ENCODE data around the gene STEAP2. TPM values are rescaled to one million over a fixed set of nuclear protein-coding genes. Genes with fewer than 3 reads are reported as not detected.
"Not testable (repeated sequence)": the region's sequence is repeated elsewhere in the genome, so short reads cannot be mapped to it uniquely, and the experiment has no call there.

The STEAP2 gene
- total RNA-seq, 2 experiments from 2014 or later = not detected

DNA sequence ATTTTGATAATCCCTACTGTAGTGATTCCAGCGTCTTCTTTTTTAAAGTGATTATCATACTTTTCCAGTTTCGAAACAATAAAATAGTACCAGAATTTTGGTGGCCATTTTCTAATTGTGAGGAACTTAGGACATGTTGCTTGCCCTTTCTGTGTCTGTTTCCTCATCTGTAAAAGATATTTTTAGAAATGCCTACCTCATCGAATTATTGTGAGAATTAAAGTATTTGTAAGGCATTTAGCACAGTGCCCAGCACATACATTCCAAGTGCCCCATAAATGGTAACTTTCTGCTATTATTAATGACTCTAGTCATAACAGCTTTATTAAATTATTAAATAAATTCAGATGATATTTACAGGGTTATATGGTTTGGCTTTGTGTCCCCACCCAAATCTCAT, 37.2 kb downstream of the STEAP2 start:
- Mint-ChIP-seq H3K27ac (no peak overlapping the region), H3K4me1 (peaks cover 20% of the 10 kb centered on the region), H3K27me3 (peaks cover 52% of the 10 kb centered on the region)

DNA sequence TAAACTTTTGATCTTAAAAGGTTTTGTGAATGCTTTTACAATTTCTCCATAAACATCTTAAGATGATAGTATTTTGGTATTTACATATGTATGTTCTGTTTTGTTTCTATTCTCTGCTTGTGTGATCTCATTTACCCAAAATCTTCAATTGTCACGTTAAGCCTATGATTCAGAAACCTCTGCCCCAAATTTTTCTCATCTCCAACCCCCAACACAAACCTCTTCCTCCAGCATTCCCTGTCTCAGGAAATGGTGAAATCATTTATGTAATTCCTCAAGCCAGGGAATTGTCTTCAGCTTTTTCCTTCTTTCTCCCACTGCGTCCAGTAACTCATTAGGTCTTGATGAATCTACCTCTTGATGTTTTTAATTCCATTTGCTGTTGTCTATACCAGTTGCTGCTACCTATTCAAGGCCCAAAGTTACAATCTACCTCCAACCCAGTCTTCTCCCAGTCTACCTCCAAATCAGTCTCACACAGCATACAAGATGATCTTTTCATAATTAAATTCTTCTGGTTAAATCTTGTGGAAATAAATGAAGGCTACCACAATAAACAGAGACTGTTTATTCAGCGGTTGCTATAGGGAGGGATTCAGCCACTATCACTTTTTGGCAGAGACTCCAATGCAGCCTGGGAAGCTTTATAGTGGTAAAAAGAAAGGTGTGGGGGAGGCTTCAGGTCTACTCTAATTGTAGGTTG, 39.2 kb downstream of the STEAP2 start:
- Mint-ChIP-seq H3K4me1 (peaks cover 3% of the 10 kb centered on the region), H3K4me3 (no peak overlapping the region), H3K27ac (no peak overlapping the region), H3K9me3 (ENCODE audit: low read depth) (no peaks in the 10 kb centered on the region), H3K27me3 (peaks cover 41% of the 10 kb centered on the region), H3K36me3 (no peaks in the 10 kb centered on the region)
- CTCF ChIA-PET = no interaction called here
- no peak for DNase-seq
- no peak for ATAC-seq

More for the DNA sequence above, 37.2 kb downstream of the STEAP2 start:
- ATAC-seq = no peak
- no peak for DNase-seq
- Mint-ChIP-seq H3K9me3 (ENCODE audit: low read depth) (no peaks in the 10 kb centered on the region), H3K36me3 (no peaks in the 10 kb centered on the region), H3K4me3 (no peak overlapping the region)
- CTCF ChIA-PET = no interaction called here

DNA sequence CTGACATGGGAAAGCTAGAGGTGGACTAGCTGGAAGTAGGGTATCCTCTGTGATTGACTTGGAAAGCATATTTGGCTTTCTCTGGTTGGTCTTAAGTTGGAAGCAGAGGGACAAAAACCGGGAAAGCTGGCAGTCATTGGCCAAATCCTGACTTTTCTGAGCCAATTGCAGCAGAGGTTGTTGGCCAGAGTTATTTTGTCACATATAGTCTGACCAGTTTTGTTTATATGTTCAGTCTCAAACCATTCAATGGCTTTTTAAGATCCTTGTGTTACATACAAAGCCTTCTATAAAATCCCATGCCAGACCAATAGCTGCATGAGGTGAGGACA, 39.7 kb downstream of the STEAP2 start:
- Mint-ChIP-seq H3K27ac (no peak overlapping the region), H3K9me3 (ENCODE audit: low read depth) (no peaks in the 10 kb centered on the region), H3K36me3 (no peaks in the 10 kb centered on the region), H3K4me3 (no peak overlapping the region), H3K27me3 (peaks cover 36% of the 10 kb centered on the region), H3K4me1 (no peaks in the 10 kb centered on the region)
- ATAC-seq (no peak), DNase-seq (no peak)
- CTCF ChIA-PET = no interaction called here

- H3K4me3 Mint-ChIP-seq; H3K4me1 Mint-ChIP-seq; H3K9me3 Mint-ChIP-seq (ENCODE audit: low read depth); H3K27ac Mint-ChIP-seq; H3K36me3 Mint-ChIP-seq; ATAC-seq; DNase-seq; CTCF ChIA-PET: not testable (repeated sequence)
- peaks cover 22% of the 10 kb centered on the region for H3K27me3 Mint-ChIP-seq
Measured at GRCh38 chr7:90256011-90256410, 44.5 kb downstream of the STEAP2 start.

DNA sequence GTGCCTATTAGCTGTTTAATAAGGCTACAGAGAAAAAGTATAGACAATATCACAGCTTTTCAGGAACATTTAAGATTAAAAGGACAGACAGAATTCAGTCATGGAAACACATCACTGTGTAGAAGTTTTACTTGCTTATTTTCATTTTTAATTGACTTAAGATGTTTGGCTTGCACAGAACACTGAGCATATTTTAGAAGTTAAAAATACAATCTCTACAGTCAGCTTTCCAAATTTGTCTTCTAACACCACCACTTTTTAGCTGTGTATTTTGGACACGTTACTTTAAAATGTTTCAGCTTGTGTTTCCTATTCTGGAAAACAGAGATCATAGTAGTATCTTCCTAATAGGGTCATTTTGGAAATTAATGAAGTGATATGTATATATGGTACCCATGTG, 45.2 kb downstream of the STEAP2 start:
- no peaks in the 10 kb centered on the region for H3K4me1 Mint-ChIP-seq
- H3K9me3 Mint-ChIP-seq (ENCODE audit: low read depth) = no peaks in the 10 kb centered on the region
- no peaks in the 10 kb centered on the region for H3K36me3 Mint-ChIP-seq
- no peak overlapping the region for H3K27ac Mint-ChIP-seq
- H3K27me3 Mint-ChIP-seq = peaks cover 20% of the 10 kb centered on the region
- DNase-seq (no peak), ATAC-seq (no peak)
- CTCF ChIA-PET = interaction anchor here (1.4 to 1.5 kb wide), 2 partner anchors 103 to 173 kb away, joined by 3 to 7 read pairs; partner anchors contain the start of gene STEAP1
- no peak overlapping the region for H3K4me3 Mint-ChIP-seq

GRCh38 chr7:90261441-90261840, 49.9 kb downstream of the STEAP2 start:
- Mint-ChIP-seq H3K27ac (no peak overlapping the region), H3K4me3 (no peak overlapping the region), H3K27me3 (peaks cover 13% of the 10 kb centered on the region), H3K36me3 (no peaks in the 10 kb centered on the region), H3K9me3 (ENCODE audit: low read depth) (no peaks in the 10 kb centered on the region), H3K4me1 (no peaks in the 10 kb centered on the region)
- CTCF ChIA-PET = interaction anchor here (1.0 to 1.1 kb wide), 2 partner anchors 16 to 85 kb away, joined by 3 read pairs; partner anchors contain the start of gene GTPBP10
- DNase-seq (no peak), ATAC-seq (no peak)

GRCh38 chr7:90262438-90262837, 50.9 kb downstream of the STEAP2 start:
- ATAC-seq = no peak
- DNase-seq = no peak
- Mint-ChIP-seq H3K9me3 (ENCODE audit: low read depth) (no peaks in the 10 kb centered on the region), H3K27me3 (peaks cover 14% of the 10 kb centered on the region), H3K36me3 (no peaks in the 10 kb centered on the region), H3K4me1 (no peaks in the 10 kb centered on the region), H3K27ac (no peak overlapping the region), H3K4me3 (no peak overlapping the region)
- CTCF ChIA-PET = no interaction called here

GRCh38 chr7:90266808-90267207, 55.3 kb downstream of the STEAP2 start:
- Mint-ChIP-seq H3K4me1 (no peaks in the 10 kb centered on the region), H3K9me3 (ENCODE audit: low read depth) (no peaks in the 10 kb centered on the region), H3K27ac (no peak overlapping the region), H3K4me3 (no peak overlapping the region), H3K36me3 (no peaks in the 10 kb centered on the region), H3K27me3 (peaks cover 9% of the 10 kb centered on the region)
- ATAC-seq (no peak), DNase-seq (no peak)
- CTCF ChIA-PET = interaction anchor here (1.0 kb wide), 1 partner anchor 113 kb away, joined by 6 read pairs; no protein-coding TSS in a partner anchor

DNA sequence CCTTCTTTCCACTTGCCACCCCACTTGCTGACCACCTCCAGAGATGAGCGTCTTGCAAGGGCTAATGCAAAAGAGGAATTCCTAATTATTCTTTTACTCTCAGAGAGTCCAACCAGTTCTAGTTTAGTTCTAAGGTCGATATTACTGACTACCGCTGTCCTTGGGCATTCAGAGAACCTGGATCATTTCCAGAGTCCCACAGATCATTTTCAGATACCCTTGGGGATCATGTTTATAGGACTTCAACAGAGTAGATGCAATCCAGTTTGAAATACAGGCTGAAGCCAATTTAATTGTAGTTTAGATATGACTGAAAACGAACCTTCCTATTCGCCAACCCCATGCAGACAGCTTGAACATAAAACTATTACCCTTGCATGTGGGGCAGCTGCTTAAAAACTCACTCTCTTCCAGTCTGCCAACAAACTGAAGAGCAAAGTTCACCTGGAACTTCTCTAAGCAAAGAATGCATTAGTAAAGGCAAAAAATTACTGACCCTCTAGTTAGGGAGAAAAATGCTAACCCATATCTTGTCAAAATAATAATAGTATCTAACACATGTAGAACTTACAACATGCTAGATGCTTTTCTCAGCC, 55.8 kb downstream of the STEAP2 start:
- DNase-seq = no peak
- no peak overlapping the region for H3K4me3 Mint-ChIP-seq
- no peaks in the 10 kb centered on the region for H3K4me1 Mint-ChIP-seq
- H3K36me3 Mint-ChIP-seq = no peaks in the 10 kb centered on the region
- no peaks in the 10 kb centered on the region for H3K9me3 Mint-ChIP-seq (ENCODE audit: low read depth)
- CTCF ChIA-PET = interaction anchor here (1.0 to 1.3 kb wide), 3 partner anchors 90 to 161 kb away, joined by 3 read pairs; partner anchors contain the start of gene STEAP1
- H3K27me3 Mint-ChIP-seq = peaks cover 11% of the 10 kb centered on the region
- no peak overlapping the region for H3K27ac Mint-ChIP-seq
- ATAC-seq = no peak

DNA sequence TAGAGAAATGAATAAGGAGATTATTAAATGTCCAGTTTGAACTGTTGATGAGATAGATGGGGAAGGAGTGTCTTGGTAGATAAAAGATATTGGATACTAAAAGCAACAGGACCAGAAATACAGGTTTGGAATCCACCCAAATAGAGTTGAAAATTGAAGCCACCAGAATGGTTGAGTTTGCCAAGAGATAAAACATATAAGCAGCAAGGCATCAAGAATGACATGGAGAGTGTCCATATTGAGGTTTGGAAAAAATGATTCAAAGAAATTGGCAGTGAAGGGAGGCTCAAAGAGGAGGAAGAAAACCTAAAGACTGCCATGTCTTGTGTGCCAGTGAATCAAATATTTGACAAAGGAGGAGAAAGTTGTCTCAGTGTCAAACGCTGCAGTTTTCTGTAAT, 57.6 kb downstream of the STEAP2 start:
- CTCF ChIA-PET = no interaction called here
- H3K27me3 Mint-ChIP-seq = peaks cover 16% of the 10 kb centered on the region
- no peak overlapping the region for H3K27ac Mint-ChIP-seq
- ATAC-seq = no peak
- no peak for DNase-seq
- H3K9me3 Mint-ChIP-seq (ENCODE audit: low read depth) = no peaks in the 10 kb centered on the region
- no peaks in the 10 kb centered on the region for H3K36me3 Mint-ChIP-seq
- no peak overlapping the region for H3K4me3 Mint-ChIP-seq
- no peaks in the 10 kb centered on the region for H3K4me1 Mint-ChIP-seq

- H3K27me3 Mint-ChIP-seq = peaks cover 13% of the 10 kb centered on the region
- H3K36me3 Mint-ChIP-seq = no peaks in the 10 kb centered on the region
- DNase-seq = no peak
- CTCF ChIA-PET = no interaction called here
- no peaks in the 10 kb centered on the region for H3K4me1 Mint-ChIP-seq
- ATAC-seq = no peak
- H3K27ac Mint-ChIP-seq = no peak overlapping the region
- H3K9me3 Mint-ChIP-seq (ENCODE audit: low read depth) = no peaks in the 10 kb centered on the region
- H3K4me3 Mint-ChIP-seq = no peak overlapping the region
Measured at GRCh38 chr7:90270431-90271178, 59.1 kb downstream of the STEAP2 start.

DNA sequence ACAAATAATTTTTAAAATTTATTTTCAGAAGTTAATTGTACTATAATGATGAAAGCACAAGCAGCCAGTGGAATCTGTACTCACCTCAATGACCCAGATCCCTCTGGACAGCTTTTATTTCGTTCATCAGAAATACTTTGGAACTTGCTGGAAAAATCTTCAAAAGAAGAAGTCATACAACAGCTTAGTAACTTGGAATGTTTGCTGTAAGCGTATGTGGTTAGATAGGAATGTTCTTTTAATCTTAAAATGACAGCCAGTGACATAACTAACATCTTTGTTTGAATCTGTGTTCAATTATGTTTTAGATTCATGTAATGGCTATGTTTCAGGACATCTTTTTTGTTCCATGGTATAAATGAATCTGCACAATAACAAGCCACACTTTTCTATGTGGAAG, 60.2 kb downstream of the STEAP2 start:
- Mint-ChIP-seq H3K36me3 (no peaks in the 10 kb centered on the region), H3K4me3 (no peak overlapping the region), H3K27ac (no peak overlapping the region), H3K9me3 (ENCODE audit: low read depth) (no peaks in the 10 kb centered on the region), H3K4me1 (no peaks in the 10 kb centered on the region), H3K27me3 (peaks cover 13% of the 10 kb centered on the region)
- CTCF ChIA-PET = no interaction called here
- no peak for DNase-seq
- ATAC-seq = no peak

DNA sequence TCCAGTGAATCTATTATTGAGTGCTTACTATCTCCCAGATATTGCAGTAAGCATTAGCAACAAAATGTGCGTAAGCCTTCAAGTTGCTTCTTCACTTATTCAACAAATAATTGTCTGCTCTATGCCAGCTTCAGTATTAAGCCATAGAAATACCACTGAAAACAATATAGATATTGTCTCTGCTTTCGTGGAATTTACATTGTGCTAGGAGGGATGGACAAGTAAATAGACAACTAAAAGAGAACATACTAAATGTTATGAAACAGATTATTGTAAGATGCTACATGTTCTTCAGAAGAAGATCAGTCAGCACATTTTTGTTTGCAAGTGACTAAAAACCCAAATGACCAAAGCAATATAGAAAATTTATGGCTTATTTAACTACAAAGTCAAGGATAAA, 60.7 kb downstream of the STEAP2 start:
- H3K27ac Mint-ChIP-seq = no peak overlapping the region

DNA sequence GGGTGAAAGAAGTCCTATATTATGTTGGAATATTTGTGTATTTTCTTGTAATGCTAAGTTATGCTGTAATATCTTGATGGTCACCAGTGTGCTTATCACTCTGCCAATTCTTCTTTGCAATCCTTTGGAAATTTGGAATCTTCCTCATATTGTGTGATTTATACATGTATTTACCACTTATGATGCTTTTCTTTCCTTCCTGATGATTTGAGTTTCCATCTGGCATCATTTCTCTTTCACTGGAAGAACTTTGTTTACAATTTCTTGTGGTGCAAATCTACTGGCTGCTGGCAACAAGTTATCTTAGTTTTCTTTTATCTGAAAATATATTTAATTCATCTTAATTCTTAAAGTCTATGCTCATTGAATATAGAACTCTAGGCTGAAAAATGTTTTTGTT, 62.6 kb downstream of the STEAP2 start:
- no peak overlapping the region for H3K27ac Mint-ChIP-seq
- H3K36me3 Mint-ChIP-seq = no peaks in the 10 kb centered on the region
- no peak overlapping the region for H3K4me3 Mint-ChIP-seq
- CTCF ChIA-PET = no interaction called here
- ATAC-seq (no peak), DNase-seq (no peak)
- H3K4me1 Mint-ChIP-seq = no peaks in the 10 kb centered on the region
- peaks cover 11% of the 10 kb centered on the region for H3K27me3 Mint-ChIP-seq
- H3K9me3 Mint-ChIP-seq (ENCODE audit: low read depth) = no peaks in the 10 kb centered on the region

More for the DNA sequence above, 60.7 kb downstream of the STEAP2 start:
- no peak overlapping the region for H3K4me3 Mint-ChIP-seq
- no peaks in the 10 kb centered on the region for H3K36me3 Mint-ChIP-seq
- CTCF ChIA-PET = no interaction called here
- H3K27me3 Mint-ChIP-seq = peaks cover 11% of the 10 kb centered on the region
- H3K4me1 Mint-ChIP-seq = no peaks in the 10 kb centered on the region
- DNase-seq (no peak), ATAC-seq (no peak)
- no peaks in the 10 kb centered on the region for H3K9me3 Mint-ChIP-seq (ENCODE audit: low read depth)

Measured in activated CD8-positive, alpha-beta memory T cell treated with anti-CD3 and anti-CD28 coated beads, Interleukin-2, amount 10 ng/mL, durations not matched to agents 7 days and 5 days (primary cell).